NCI-H1694 treated with DMSO at 0.1 percent for 48 hours (cell line): ENCODE results near the gene ZNF391.
"Not testable (repeated sequence)": the region's sequence is repeated elsewhere in the genome, so short reads cannot be mapped to it uniquely, and the experiment has no call there.

Experiments used
- DNase-seq: peaks from one replicate; lab custom pipeline; 2025; lab: John Stamatoyannopoulos, UW

ZNF391 gene

GRCh38 chr6:27422651-27423332 is 34.2 kb downstream of the ZNF391 start:
- no peak for DNase-seq

GRCh38 chr6:27424851-27425250 is 36.3 kb downstream of the ZNF391 start:
- DNase-seq: not testable (repeated sequence)

GRCh38 chr6:27426045-27426620 is 37.6 kb downstream of the ZNF391 start:
- DNase-seq: no peak

- DNase-seq: no peak
These were observed 39.9 kb downstream of the ZNF391 start for GRCh38 chr6:27428502-27428901.

- no peak for DNase-seq
These were observed 40.4 kb downstream of the ZNF391 start for GRCh38 chr6:27428966-27429365.

- DNase-seq: no peak
These were observed 45.2 kb downstream of the ZNF391 start for GRCh38 chr6:27433714-27434113.

- no peak for DNase-seq
These were observed 50.8 kb downstream of the ZNF391 start for GRCh38 chr6:27439371-27439770.

GRCh38 chr6:27441001-27441400 is 52.4 kb downstream of the ZNF391 start:
- no peak for DNase-seq

GRCh38 chr6:27442932-27443331 is 54.4 kb downstream of the ZNF391 start:
- DNase-seq: no peak

- no peak for DNase-seq
These were observed 59.9 kb downstream of the ZNF391 start for GRCh38 chr6:27448456-27448855.

GRCh38 chr6:27451660-27452390 is 63.3 kb downstream of the ZNF391 start:
- no peak for DNase-seq

- no peak for DNase-seq
These were observed 63.9 kb downstream of the ZNF391 start for GRCh38 chr6:27452496-27452897.
